ENCODE results near the gene RAB33A. TPM values are rescaled to one million over a fixed set of nuclear protein-coding genes. Genes with fewer than 3 reads are reported as not detected.

The RAB33A gene
- total RNA-seq, 1 donor from 2014 or later, result 0.40 TPM

Other genes starting within 250 kb of the RAB33A start
- 1.7 and 2.0 TPM in 2 replicates for gene BCORL1, start 189.3 kb upstream of the RAB33A start, total RNA-seq
- gene ELF4, start 61.5 kb upstream of the RAB33A start, total RNA-seq, result 9.7 and 10.2 TPM in 2 replicates
- 8.7 and 11.6 TPM in 2 replicates for gene AIFM1, start 6.1 kb upstream of the RAB33A start, total RNA-seq
- 1.5 and 1.6 TPM in 2 replicates for gene ZNF280C, start 96.9 kb downstream of the RAB33A start, total RNA-seq
- gene SLC25A14, start 168.0 kb downstream of the RAB33A start, total RNA-seq, result 5.9 and 6.9 TPM in 2 replicates
- not detected in 2 replicates for gene GPR119, start 213.7 kb downstream of the RAB33A start, total RNA-seq
- gene RBMX2, start 230.0 kb downstream of the RAB33A start, total RNA-seq, result 19.6 and 20.5 TPM in 2 replicates

Data from lung microvascular endothelial cell (primary cell).